Left hindlimb (tissue), 1 donor: Measurements from ENCODE around the gene NISCH.

Experiments used
- DNase-seq: peaks from one replicate; pipeline ENCODE4 v3.0.0-alpha.2; 2018

The NISCH gene

DNA sequence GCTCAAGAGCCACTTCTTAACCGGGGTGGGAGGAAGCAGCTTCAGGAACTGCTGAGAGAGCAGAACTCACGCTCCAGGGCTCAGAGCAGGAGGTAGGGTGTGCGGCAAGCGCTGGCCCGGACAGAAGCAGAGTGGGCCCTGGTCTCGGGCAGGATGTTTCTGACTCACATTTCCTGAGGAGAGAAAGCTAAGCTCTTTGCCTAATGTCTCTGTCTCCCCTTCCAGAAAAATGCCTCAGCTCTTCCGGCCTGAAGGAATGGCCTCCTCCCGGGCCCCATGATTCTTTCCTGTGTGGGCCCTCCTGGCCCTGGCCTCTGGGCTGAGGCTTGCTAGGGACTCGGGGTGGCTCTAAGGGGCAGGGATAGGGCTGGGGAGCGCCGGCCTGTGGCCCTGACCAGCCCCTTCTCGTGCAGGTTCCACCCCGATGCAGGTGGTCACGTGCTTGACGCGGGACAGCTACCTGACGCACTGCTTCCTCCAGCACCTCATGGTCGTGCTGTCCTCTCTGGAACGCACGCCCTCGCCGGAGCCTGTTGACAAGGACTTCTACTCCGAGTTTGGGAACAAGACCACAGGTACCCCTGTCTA, 35.6 kb downstream of the NISCH start:
- DNase-seq: no peak

DNA sequence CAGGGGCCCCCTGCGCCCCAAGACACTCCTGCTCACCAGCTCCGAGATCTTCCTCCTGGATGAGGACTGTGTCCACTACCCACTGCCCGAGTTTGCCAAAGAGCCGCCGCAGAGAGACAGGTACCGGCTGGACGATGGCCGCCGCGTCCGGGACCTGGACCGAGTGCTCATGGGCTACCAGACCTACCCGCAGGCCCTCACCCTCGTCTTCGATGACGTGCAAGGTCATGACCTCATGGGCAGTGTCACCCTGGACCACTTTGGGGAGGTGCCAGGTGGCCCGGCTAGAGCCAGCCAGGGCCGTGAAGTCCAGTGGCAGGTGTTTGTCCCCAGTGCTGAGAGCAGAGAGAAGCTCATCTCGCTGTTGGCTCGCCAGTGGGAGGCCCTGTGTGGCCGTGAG, 36.7 kb downstream of the NISCH start:
- DNase-seq: no peak

DNA sequence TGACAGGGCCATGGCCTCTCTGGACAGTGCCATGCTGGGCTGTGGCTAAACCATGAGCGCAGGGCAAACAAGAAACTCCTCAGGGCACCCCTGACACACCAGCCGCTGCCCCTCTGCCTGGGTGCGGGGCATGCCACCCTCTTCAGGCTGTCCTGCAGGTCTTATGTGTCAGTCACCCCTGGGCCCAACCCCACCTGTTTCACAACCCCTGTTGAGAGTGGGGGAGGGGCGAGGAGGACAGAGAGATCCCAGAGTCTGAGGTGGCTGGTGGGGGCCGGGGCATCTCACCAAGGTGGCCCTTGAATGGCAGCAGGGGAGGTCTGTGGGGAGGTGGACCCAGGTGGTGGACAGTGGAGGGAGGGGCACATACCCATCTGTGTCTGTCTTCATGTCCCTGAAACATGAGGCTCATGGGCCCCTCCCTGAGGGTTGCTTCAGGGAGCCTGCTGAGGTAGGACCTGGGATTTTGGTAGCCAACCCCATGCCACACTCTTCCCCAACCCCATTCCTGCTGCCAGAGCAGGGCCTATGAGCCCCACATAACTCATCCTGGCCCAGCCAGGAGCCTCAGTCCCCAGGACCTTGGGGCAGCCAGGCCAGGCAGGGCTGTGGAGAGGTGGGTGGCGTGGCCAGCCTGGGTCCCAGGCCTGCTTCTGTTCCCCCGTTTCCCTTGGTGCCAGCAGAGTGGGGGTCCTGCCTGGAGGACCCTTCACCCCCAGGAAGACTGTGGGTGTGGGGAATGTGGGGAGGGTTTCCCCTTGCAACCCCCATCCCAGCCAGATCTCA, 38.0 kb downstream of the NISCH start:
- DNase-seq: no peak

DNA sequence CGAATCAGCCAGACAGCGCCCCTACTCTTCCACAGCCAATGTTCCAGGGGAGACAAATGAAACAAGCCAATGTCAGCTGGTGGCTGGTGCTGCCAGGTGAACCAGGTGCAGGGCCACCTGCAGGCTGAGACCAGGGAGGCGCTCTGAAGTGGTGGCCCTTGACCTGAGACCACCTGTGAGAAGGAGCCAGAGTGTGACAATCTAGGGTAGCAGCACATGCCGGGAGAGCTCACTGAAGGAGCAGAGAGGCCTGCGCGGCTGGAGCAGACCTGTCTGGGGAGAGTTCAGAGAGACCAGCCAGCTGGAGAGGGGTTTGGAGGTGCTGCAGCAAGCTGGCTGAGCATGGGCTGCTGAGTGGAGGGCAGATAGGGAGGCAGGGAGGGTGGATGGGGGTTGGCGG, 39.0 kb downstream of the NISCH start:
- DNase-seq: no peak

DNA sequence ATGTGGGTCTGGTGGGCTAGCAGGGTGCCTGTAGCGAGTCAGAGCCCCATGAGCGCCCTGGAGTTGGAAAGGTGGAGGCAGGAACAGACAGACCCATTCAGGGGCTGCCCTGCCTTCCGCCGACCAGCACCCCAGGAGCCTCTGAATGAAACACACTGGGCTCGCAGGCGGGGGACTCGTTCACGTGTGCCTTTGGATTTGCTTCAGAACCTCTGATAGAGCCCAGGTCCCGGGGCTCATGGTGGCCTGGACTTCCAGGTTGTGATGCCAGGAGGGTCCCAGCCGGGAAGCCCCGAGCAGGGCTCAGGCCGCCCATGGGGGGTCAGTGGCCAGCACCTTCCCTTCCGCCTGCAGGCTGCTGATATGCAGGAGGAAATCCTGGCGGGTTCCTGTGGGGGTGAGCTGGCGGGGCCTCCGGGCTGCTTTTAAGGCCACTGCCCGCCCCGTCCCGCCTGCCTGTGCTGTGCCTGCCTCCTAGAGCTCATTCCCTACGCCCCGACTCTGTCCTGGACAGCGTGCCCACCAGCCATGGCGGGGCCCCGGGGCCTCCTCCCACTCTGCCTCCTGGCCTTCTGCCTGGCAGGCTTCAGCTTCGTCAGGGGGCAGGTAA, 39.6 kb downstream of the NISCH start, which contains the start of gene STAB1:
TSS of gene STAB1 (plus strand) at position 453 of the 610 bp plus-strand sequence. CDS start at position 529, 76 bp downstream.
- DNase-seq: no peak

DNA sequence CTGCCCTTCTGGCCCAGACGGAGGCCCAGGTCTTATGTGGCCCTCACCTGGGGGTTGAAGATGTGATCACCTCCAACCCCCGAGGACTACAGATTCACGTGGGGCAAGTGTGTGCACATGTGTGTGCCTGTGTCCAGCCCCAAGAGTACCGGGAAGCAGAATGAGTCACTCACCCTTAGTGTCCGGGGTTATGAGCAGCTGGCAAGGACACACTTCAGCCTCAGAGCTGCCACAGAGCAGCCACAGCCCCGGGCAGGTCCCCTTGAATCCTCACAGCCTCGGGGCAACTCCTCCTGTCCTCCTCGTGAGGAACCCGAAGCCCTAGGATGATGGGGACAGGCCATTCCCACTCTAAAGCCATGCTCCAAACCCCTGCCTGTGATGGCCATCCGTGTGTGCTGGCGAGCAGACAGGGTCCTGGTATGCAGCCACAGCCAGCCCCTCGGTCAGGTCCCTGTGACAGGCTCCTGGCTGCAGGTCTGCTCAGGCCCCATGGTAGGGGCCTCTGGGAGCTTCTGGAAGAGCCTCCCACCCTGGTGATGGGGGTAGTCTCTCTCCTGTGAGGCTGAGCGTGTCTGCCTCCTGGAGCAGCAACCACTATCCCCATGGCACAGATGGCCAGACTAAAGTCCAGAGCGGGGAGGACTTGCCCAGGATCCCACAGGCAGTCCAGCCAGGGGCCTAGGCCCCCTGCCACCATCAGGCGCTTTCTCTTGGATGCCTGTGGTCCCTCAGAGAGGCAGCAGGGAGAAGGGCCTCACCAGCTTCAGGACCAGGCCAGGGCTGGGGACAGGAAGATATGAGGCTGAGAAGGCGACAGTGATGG, 40.6 kb downstream of the NISCH start:
- DNase-seq: no peak

DNA sequence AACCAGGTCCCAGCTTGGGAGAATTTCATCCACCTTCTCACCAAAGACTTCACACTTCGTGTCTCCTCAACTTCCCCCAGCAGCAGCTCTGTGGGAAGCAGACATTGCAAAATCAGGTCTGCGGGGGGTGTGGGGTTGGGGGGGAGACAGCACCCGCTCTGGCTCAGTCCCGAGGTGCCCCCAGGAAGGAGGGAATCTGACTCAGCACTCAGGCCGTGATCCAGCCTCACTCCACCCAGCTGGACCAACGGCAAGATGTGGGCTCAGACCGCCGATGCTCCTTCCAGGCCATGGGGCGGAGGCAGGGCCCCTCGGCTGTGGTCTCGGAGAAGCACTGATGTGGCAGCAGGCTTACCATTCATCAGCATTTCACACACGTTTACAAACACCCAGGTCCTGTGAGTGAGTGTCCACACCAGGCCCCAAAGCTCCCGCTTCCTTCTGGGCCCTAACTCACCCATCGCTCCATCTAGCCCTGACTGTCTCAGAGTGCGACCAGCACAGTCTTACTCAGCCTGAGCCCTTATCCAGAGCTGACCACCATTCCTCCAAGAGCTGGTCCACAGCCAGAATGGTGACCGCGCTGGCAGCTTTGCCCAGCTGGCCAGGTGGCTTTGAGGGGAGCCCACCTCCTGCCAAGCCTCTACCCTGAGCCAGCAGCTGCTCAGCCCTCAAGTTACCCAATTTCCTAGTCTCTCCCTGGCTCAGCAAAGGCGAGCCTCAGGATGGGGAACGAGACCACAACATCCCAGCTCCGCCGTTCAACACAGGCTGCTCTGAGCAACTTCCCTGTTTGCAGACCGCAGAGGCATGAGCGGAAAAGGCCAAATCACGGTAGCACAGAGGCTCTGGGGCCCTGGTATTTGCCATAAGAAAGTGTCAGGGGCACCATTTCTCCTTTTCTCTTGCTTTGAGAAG, 43.0 kb downstream of the NISCH start:
- no peak for DNase-seq

DNA sequence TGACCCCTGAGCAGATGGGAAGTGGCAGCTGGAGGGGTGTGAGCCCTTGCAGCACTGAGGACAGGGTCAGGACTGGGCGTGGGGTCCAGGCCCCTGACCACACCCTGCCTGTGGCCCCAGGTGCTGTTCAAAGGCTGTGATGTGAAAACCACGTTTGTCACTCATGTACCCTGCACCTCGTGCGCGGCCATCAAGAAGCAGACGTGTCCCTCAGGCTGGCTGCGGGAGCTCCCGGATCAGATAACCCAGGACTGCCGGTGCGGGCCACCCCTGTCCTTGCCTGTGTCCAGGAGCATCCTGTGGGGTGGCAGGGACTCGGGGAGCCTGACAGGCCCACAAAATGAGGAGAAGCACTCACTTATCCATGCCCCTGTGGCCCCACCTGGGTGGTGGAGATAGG, 45.6 kb downstream of the NISCH start:
- no peak for DNase-seq

DNA sequence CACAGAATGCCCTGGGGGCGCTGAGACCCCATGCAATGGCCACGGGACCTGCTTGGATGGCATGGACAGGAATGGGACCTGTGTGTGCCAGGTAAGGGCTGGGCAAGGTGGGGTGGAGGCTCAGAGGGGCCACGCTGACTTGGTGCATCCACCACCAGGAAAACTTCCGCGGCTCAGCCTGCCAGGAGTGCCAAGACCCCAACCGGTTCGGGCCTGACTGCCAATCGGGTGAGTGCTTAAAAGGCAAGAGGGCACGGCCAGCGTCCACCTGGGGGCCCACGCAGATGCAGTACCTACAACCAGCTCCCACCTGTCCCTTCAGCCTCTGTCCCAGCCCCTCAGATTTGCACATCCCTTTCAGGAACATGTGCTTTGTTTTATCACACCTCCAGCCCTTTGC, 46.6 kb downstream of the NISCH start:
- DNase-seq: no peak

DNA sequence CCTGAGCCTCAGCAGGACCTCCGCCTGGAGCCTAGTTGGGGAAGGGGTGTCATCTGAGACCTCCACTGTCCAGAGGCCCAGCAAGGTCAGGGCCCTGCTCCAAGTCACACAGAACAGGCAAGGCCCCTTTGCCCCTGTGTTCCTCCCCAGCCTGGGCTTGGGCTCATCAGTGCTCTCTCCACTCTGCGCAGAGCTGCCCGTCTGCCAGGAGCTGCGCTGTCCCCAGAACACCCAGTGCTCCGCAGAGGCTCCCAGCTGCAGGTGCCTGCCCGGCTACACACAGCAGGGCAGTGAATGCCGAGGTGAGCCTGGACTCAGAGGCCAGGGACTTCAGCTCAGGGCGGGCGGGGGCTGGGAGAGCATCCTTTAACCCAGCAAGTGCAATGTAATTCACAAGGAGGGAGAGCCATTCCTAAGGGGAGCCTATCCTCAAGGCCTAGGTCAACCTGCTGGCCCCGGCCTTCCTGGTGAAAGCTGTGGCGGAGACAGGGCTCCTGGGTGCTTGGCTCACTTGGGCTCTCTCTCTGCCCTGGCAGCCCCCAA, 47.5 kb downstream of the NISCH start:
- DNase-seq: no peak

DNA sequence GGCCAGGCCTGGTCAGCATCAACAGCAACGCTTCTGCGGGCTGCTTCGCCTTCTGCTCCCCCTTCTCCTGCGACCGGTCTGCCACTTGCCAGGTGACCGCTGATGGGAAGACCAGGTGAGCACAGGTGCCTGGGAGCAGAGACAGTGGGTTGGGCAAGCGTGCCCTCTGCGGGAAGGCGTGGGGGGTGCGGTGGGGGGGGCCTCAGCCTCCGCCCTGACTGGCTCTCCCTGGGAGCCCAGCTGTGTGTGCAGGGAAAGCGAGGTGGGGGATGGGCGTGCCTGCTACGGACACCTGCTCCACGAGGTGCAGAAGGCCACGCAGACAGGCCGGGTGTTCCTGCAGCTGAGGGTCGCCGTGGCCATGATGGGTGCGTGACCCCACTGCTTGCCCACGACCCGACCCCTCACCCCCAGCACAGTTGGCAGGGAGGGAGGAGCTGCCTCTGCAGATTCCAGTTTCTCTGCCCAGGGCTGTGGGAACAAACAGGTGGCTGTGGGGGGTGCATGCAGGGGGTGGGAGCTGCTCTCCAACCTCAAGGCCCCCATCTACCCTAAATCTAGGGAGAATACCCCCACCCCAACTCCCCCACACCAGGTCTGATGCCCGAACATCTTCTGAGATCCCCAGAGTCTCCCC, 48.5 kb downstream of the NISCH start:
- no peak for DNase-seq

DNA sequence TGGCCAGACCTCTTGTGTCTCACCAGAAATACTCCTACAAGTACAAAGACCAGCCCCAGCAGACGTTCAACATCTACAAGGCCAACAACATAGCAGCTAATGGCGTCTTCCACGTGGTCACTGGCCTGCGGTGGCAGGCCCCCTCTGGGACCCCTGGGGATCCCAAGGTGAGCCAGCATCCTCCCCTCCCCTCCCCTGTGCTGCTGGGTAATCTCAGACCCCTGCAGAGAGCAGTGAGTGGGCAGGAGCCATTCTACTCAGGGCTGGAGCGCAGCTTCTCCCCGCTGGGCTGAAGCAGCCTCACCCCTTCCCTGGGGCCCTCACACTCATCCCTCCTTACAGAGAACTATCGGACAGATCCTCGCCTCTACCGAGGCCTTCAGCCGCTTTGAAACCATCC, 49.6 kb downstream of the NISCH start:
- DNase-seq: no peak

DNA sequence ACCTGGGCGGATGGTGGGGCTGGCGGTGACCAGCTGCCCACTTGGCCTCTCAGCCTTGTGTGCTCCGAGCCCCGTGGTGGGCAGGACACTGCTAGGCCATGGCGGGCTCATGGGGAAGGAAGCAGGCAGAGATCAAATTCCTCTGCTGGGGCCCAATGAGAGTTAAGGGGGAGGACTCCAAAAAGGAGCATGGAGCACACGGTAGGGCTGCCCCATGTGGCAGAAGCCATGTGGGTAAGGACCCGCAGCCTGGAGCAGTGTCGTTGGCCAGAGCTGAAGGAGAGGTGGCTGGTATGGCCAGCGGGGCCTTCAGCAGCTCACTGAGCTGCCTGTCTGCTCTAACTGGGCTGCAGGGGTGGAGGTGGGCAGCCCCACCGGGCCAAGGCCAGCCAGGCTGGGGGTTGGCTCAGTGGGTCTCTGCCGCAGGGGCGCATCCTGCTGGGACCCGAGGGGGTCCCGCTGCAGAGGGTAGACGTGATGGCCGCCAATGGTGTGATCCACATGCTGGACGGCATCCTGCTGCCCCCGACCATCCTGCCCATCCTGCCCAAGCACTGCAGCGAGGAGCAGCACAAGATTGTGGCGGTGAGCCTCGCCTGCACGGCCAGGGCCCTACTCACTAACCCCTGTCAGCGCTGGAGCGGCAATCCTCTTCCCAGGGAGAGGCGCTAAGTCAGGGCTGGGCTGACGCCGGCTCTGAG, 51.0 kb downstream of the NISCH start:
- no peak for DNase-seq

DNA sequence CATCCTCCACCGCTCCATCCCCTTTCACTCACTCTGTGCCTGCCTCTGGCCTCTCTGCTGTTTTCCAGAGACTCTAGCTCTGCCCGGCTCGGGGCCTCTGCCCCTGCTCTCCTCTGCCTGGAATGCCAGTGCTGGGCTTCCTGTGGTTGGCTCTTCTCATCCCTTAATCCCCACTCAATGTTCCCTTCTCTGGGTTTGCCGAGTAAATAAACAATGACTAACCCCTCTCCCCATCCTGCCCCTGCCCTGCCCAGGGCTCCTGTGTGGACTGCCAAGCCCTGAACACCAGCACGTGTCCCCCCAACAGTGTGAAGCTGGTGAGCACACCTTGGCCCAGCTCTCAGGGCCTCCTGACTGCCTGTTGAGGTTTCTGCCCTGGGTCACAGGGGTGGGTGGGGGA, 52.0 kb downstream of the NISCH start:
- DNase-seq: no peak

DNA sequence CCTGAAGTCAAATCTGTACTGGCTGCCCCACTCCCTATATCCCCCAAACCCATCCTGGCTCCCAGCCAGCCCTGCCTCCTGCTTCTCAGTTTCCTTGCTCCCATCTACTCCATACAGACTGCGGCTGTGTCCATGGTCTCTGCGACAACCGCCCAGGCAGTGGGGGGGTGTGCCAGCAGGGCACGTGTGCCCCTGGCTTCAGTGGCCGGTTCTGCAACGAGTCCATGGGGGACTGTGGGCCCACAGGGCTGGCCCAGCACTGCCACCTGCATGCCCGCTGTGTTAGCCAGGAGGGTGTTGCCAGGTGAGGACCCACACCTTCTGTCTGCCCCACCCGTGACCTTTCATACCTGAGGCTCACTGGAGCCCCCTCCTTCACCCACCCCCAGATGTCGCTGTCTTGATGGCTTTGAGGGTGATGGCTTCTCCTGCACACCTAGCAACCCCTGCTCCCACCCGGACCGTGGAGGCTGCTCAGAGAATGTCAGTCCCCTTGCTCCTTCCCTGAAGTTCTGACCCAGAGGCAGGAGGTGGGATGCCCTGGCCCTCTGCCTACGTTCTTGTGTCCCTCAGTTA, 54.4 kb downstream of the NISCH start:
- no peak for DNase-seq

DNA sequence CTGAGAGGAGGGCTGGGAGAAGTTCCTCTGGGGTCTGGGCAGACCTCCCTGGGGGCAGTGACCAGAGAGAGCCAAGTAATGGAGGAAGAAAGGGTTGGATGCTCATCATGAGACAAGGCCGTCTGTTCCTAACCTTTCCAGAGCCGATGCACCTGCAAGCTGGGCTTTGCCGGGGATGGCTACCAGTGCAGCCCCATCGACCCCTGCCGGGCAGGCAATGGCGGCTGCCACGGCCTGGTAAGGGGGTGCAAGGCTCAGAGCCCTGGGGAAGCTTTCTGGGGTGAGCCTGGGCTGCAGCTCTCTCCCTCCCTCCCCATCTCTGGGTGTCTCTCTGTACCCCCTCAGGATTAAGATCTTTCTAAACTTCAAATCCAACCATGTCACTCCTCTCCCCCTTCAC, 56.1 kb downstream of the NISCH start:
- no peak for DNase-seq

DNA sequence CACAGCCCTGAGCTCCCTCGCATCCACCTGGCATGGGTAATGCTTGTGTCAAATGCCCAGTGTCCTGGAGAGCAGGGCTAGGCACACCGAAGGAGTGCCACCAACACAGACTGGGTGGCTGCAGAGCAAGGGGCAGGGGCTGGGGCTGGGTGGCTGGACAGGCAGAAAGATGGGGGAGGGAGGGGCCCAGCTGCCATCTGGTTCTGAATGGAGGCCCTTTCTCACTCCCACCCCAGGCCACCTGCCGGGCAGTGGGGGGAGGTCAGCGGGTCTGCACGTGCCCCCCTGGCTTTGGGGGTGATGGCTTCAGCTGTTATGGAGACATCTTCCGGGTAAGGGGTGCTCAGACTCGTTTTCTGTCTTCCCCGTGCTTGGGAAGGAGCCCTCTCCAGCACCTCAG, 56.7 kb downstream of the NISCH start:
- DNase-seq: no peak

DNA sequence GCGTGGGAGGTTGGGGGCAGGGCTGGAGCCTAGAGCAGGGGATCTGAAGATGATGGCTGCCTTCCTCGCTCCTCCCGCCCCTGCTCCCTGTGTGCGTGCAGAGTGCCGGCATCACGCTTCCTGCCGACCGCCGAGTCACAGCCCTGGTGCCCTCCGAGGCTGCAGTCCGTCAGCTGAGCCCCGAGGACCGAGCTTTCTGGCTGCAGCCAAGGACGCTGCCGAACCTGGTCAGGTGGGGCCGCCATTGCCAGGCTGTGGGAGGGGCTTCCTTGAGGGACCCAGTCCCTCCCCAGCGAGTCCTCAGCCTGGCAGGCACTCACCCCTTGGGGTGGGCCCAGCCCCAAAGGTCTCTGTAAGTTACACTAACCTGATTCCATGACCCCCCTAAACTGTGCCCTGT, 57.3 kb downstream of the NISCH start:
- no peak for DNase-seq

DNA sequence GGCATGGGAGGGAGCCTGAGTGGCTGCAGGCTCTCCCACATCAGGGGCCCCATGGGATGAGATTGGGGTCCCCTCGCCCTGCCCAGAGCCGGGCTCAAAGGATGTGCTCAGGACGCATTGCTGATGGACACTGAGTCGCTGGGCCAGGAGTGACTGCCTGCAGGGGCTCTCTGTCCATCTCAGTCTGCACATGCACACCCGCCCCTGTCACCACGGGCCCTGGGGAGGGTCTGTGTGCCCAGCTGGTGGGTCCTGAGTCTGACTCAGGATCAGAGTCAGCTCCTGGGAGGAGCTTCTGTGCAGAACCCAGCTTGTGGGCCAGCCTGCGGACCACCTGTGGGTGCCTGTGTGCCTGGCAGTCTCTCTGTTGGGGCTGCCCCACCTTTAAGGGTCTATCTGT, 57.9 kb downstream of the NISCH start:
- DNase-seq: no peak

DNA sequence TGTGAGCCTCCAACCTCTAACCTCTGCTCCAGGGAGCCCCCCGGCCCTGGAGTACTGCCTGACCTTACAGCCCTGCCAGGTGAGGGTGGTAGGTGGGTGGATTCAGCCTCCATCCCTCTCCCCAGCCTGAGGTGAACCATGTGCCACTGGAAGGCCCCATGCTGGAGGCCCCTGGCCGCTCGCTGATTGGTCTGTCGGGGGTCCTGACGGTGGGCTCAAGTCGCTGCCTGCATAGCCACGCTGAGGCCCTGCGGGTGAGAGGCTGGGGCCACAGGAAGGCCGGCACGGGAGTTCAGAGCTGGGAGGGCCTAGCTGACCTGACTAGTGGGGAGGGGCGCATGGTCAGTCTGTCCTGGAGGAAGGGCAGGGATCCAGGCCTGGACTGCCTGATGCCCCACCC, 59.2 kb downstream of the NISCH start:
- no peak for DNase-seq

DNA sequence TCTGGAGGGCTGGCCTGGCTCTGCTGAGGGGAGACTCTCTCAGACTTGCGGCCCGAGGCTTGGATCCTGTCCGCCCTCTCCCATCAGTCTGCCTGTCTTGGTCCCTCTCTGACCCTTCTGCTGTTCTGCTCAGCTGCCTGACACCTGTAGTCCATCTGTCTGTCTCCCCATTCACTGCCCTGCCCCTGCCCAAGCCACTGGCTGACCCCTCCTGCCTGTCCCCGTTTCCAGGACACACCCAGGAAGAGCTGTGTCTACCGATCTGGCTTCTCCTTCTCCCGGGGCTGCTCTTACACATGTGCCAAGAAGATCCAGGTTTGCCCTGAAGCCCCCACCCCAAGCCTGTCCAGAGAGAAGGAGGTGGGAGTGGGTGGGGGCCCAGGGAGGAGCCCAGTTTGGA, 59.8 kb downstream of the NISCH start:
- DNase-seq: no peak
